Trophoblast cell (in vitro differentiated cells and primary cell): ENCODE measurements around the gene DENND2D.
A peak's percentile ranks its signal among the peaks of the same experiment; 100 is the strongest.
"Not testable (repeated sequence)": the region's sequence is repeated elsewhere in the genome, so short reads cannot be mapped to it uniquely, and the experiment has no call there.

ENCODE experiments used
- DNase-seq, 2 donors: peaks; one replicate each; pipeline ENCODE4 v3.0.0-alpha.2; 2016
- H2AFZ ChIP-seq: 2 replicates; pipeline ENCODE4 v1.6.1; 2013; ENCODE audit warnings: low read length, moderate library complexity, mild to moderate bottlenecking; ENCODE audit not compliant: insufficient read depth, poor library complexity
- H2AK5ac ChIP-seq: 2 replicates; pipeline ENCODE4 v1.6.1; 2013; ENCODE audit warnings: mild to moderate bottlenecking, low read length
- H2BK120ac ChIP-seq: 2 replicates; pipeline ENCODE4 v1.6.1; 2013; ENCODE audit warnings: low read length, mild to moderate bottlenecking, moderate library complexity; ENCODE audit not compliant: insufficient read depth, poor library complexity
- H2BK12ac ChIP-seq: 2 replicates; pipeline ENCODE4 v1.6.1; 2013; ENCODE audit warnings: mild to moderate bottlenecking, low read length, moderate library complexity
- H2BK5ac ChIP-seq: 2 replicates; pipeline ENCODE4 v1.6.1; 2013; ENCODE audit warnings: low read length, low read depth, moderate library complexity, mild to moderate bottlenecking; ENCODE audit not compliant: poor library complexity
- H3K14ac ChIP-seq: 2 replicates; pipeline ENCODE4 v1.6.1; 2013; ENCODE audit warnings: mild to moderate bottlenecking, low read length
- H3K18ac ChIP-seq: 2 replicates; pipeline ENCODE4 v1.6.1; 2013; ENCODE audit warnings: mild to moderate bottlenecking, low read length
- H3K23ac ChIP-seq: 2 replicates; pipeline ENCODE4 v1.6.1; 2013; ENCODE audit warnings: low read length
- H3K27ac ChIP-seq: 2 replicates; pipeline ENCODE4 v1.5.1; 2013; ENCODE audit warnings: low read depth, mild to moderate bottlenecking, inconsistent platforms, low read length, moderate library complexity
- H3K27me3 ChIP-seq: 2 replicates; pipeline ENCODE4 v1.6.1; 2013; ENCODE audit warnings: inconsistent platforms, mild to moderate bottlenecking, low read length, moderate library complexity; ENCODE audit not compliant: insufficient read depth
- H3K36me3 ChIP-seq, 2 experiments: 1 replicate in 1 of 2; 2 replicates in 1 of 2; pipeline ENCODE4 v1.6.1; 2013; ENCODE audit warnings: low read length in 2 of 2, mild to moderate bottlenecking in 2 of 2, moderate library complexity in 1 of 2; ENCODE audit not compliant: insufficient read depth in 2 of 2, control insufficient read depth in 1 of 2
- H3K4ac ChIP-seq: 2 replicates; pipeline ENCODE4 v1.6.1; 2013; ENCODE audit warnings: low read depth, mild to moderate bottlenecking, low read length, moderate library complexity
- H3K4me1 ChIP-seq, 2 experiments: 1 replicate in 1 of 2; 2 replicates in 1 of 2; pipeline ENCODE4 v1.6.1; 2013; ENCODE audit warnings: low read length in 2 of 2, mild to moderate bottlenecking in 2 of 2, moderate library complexity in 1 of 2; ENCODE audit not compliant: insufficient read depth in 2 of 2, control insufficient read depth in 1 of 2
- H3K4me2 ChIP-seq: 2 replicates; pipeline ENCODE4 v1.6.1; 2013; ENCODE audit warnings: inconsistent platforms, mild to moderate bottlenecking, low read length, moderate library complexity
- H3K4me3 ChIP-seq: 2 replicates; pipeline ENCODE4 v1.5.1; 2013; ENCODE audit warnings: mild to moderate bottlenecking, low read depth, low read length, inconsistent platforms
- H3K79me1 ChIP-seq: one replicate; pipeline ENCODE4 v1.6.1; 2013; ENCODE audit warnings: low read length
- H3K79me2 ChIP-seq: 2 replicates; pipeline ENCODE4 v1.6.1; 2013; ENCODE audit warnings: low read length, mild to moderate bottlenecking; ENCODE audit not compliant: control insufficient read depth, insufficient read depth, poor library complexity
- H3K9ac ChIP-seq: 2 replicates; pipeline ENCODE4 v1.6.1; 2013; ENCODE audit warnings: mild to moderate bottlenecking, low read length
- H3K9me3 ChIP-seq: 2 replicates; pipeline ENCODE4 v1.6.1; 2013; ENCODE audit warnings: low read depth, mild to moderate bottlenecking, control low read depth, inconsistent platforms, low read length; ENCODE audit not compliant: insufficient read depth
- H4K12ac ChIP-seq: 2 replicates; pipeline ENCODE4 v1.6.1; 2013; ENCODE audit warnings: low read depth, mild to moderate bottlenecking, low read length, moderate library complexity
- H4K8ac ChIP-seq: 2 replicates; pipeline ENCODE4 v1.6.1; 2013; ENCODE audit warnings: low read depth, mild to moderate bottlenecking, low read length, moderate library complexity
- H4K91ac ChIP-seq: one replicate; pipeline ENCODE4 v1.6.1; 2013; ENCODE audit warnings: low read depth, mild to moderate bottlenecking, low read length, moderate library complexity
- WGBS: extraction: QIAGEN DNeasy Blood & Tissue Kit; methylation state at CpG from one replicate; pipeline ENCODE4 v1.1.7; 2013; ENCODE audit warnings: missing lambda C conversion rate; ENCODE audit not compliant: insufficient read length, insufficient coverage; ENCODE audit errors: extremely low coverage; 5-methylcytosine and 5-hydroxymethylcytosine counted together

The DENND2D gene

DNA sequence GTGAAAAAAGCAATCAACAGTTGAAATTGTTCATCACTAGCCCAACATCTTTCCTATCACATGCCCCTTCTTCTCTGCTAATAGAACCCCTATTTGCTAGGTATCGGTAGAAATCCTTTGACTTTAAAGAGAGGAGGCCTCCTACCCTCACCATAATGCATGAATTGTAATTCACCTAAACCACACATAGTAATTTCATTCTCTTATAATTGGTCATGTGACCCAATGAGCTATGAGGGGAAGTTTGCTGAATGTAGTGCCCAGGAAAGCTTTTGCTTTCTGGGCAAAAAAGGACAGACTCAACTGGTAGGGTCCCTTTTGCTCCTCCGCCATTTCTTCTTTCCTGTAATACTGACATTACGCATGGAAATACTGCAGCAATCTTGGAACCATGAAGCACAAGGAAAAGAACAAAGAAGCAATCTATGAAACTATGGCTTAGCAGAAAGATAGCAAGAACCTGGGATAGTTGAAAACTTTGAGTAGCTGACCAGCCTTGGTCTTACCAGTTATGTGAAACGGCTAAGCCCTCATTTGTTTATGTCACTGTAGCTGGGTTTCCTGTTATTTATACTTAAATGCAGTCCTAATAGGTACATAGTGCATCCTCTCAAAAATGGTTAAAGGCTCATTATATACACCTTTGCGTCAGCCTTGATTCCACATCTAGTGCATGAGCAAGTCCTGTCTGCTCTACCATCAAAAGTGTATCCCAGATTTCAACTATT, 16.9 kb upstream of the DENND2D start:
- Histone ChIP-seq H3K27me3 (no peaks in the 10 kb centered on the region), H3K36me3 (no peaks in the 10 kb centered on the region), H3K4me1 (peaks cover 28 to 43% of the 10 kb centered on the region in 2 experiments), H3K23ac (no peak overlapping the region), H2BK120ac (no peak overlapping the region), H3K4me2 (no peak overlapping the region), H4K8ac (no peak overlapping the region), H3K4ac (no peak overlapping the region), H4K12ac (no peak overlapping the region), H3K27ac (no peak overlapping the region), H3K4me3 (no peak overlapping the region), H2BK5ac (no peak overlapping the region), H3K18ac (no peak overlapping the region), H2AFZ (no peak overlapping the region), H2AK5ac (no peak overlapping the region), H4K91ac (no peak overlapping the region), H2BK12ac (no peak overlapping the region), H3K9ac (no peak overlapping the region), H3K79me2 (peaks cover 7% of the 10 kb centered on the region), H3K9me3 (no peaks in the 10 kb centered on the region), H3K79me1 (peaks cover 45% of the 10 kb centered on the region), H3K14ac (no peak overlapping the region)
- DNase-seq = no peak
- WGBS = no CpG with 5 or more reads among the region's 5 CpGs

DNA sequence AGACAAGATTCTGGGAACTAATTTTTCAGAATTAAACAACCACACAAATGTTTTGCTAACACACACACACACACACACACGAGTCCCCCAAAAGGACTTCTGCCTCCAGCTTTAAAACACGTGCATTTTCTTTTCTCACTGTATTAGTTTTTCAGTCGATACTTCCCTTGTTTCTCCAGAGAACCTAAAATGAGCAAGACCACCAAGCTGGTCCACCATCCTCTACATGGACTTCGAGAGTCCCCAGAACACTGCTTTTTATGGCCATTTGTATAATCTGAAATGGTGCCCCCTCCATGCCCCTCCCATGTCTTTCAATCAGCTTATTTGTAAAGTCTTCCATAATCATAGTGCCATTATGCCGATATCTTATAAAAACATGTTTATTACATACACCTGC, 16.3 kb upstream of the DENND2D start:
- Histone ChIP-seq H3K4me2 (no peak overlapping the region), H3K36me3 (no peaks in the 10 kb centered on the region), H3K4me1 (peaks cover 24 to 40% of the 10 kb centered on the region in 2 experiments), H3K18ac (no peak overlapping the region), H3K27ac (no peak overlapping the region), H2AK5ac (no peak overlapping the region), H3K4ac (no peak overlapping the region), H4K12ac (no peak overlapping the region), H4K91ac (peak overlapping the region; percentile 29), H3K27me3 (no peaks in the 10 kb centered on the region), H3K14ac (no peak overlapping the region), H2BK12ac (peak overlapping the region; percentile 81), H4K8ac (no peak overlapping the region), H3K79me2 (peaks cover 5% of the 10 kb centered on the region), H2BK5ac (peak overlapping the region; percentile 23), H3K23ac (no peak overlapping the region), H2AFZ (no peak overlapping the region), H2BK120ac (peak overlapping the region; percentile 77), H3K9me3 (no peaks in the 10 kb centered on the region), H3K9ac (no peak overlapping the region), H3K79me1 (peaks cover 41% of the 10 kb centered on the region), H3K4me3 (no peak overlapping the region)
- WGBS = no CpG with 5 or more reads among the region's 5 CpGs
- DNase-seq = no peak

DNA sequence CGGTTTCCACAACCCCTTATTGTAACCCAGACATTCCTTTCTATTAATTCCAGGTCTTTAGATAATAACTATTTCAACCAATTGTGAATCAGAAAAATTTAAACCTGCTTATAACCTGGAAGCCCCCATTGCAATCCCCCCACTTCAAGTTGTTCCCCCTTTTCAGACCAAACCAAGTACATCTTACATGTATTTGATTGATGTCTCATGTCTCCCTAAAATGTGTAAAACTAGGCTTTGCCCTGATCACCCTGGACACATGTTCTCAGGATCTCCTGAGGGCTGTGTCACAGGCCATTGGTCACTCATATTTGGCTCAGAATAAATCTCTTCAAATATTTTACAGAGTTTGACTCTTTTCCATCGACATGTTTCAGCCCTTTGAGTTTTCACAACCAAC, 14.8 kb upstream of the DENND2D start:
- not testable (repeated sequence) for H3K79me2 ChIP-seq, H3K4ac ChIP-seq, H3K36me3 ChIP-seq, H3K18ac ChIP-seq, H3K9ac ChIP-seq, H2BK12ac ChIP-seq, H4K12ac ChIP-seq, H4K8ac ChIP-seq, H3K4me2 ChIP-seq, H3K4me3 ChIP-seq, H3K9me3 ChIP-seq, H3K23ac ChIP-seq, H2AK5ac ChIP-seq, DNase-seq, H3K27me3 ChIP-seq, H2AFZ ChIP-seq
- peak overlapping the region; percentile 76 for H4K91ac ChIP-seq
- peak overlapping the region; percentile 77 for H2BK5ac ChIP-seq
- no CpG with 5 or more reads among the region's 2 CpGs for WGBS
- peaks cover 20 to 29% of the 10 kb centered on the region in 2 experiments for H3K4me1 ChIP-seq
- peak overlapping the region; percentile 83 for H2BK120ac ChIP-seq
- H3K14ac ChIP-seq = peak overlapping the region; percentile 36
- peaks cover 31% of the 10 kb centered on the region for H3K79me1 ChIP-seq
- H3K27ac ChIP-seq = peak overlapping the region; percentile 92

DNA sequence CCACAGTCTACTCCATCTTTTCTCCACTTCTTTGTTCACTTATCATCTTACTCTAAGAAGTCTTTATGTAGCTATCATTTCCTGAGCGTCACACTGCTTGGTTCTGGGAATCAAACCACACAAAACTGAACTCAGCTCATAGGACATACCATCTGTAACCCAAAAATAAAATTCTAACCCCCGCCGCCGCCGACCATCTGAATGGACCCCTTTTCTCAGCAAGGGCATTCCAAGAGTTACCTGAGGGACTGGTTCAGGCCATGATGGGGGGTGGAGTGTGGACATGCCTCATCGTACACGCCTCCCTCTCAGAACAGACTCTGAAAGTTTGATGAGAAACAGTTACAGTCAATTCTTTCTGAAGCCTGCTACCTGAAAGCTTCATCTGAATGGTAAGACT, 14.4 kb upstream of the DENND2D start:
- Histone ChIP-seq H3K79me1 (peaks cover 31% of the 10 kb centered on the region), H3K18ac (no peak overlapping the region), H3K4me1 (peaks cover 20 to 27% of the 10 kb centered on the region in 2 experiments), H3K4me2 (peak overlapping the region; percentile 37), H3K4ac (no peak overlapping the region), H3K14ac (no peak overlapping the region), H3K4me3 (no peak overlapping the region), H2AFZ (no peak overlapping the region), H3K9me3 (no peaks in the 10 kb centered on the region), H3K36me3 (no peaks in the 10 kb centered on the region), H3K9ac (no peak overlapping the region), H3K27ac (peak overlapping the region; percentile 92), H2AK5ac (no peak overlapping the region), H3K27me3 (no peaks in the 10 kb centered on the region), H3K23ac (no peak overlapping the region), H4K8ac (peak overlapping the region; percentile 34), H2BK5ac (peak overlapping the region; percentile 47), H4K12ac (no peak overlapping the region), H2BK120ac (peak overlapping the region; percentile 33), H4K91ac (peak overlapping the region; percentile 73), H3K79me2 (peaks cover 5% of the 10 kb centered on the region), H2BK12ac (peak overlapping the region; percentile 4)
- no peak for DNase-seq
- WGBS = no CpG with 5 or more reads among the region's 7 CpGs
